22Rv1 (cell line): ENCODE results near the gene ABCA4.
"Not testable (repeated sequence)": the region's sequence is repeated elsewhere in the genome, so short reads cannot be mapped to it uniquely, and the experiment has no call there.

Source experiments
- ZFX ChIP-seq: fragments of 450-650 bp; IDR thresholded peaks from 2 replicates; pipeline ENCODE4 v1.6.1; 2017; ENCODE audit warnings: antibody characterized with exemption, borderline replicate concordance
- TF ChIP-seq, protein P1 (sequence below): fragments of 450-650 bp; IDR thresholded peaks from 2 replicates; pipeline ENCODE4 v1.5.1; 2017; ENCODE audit warnings: mild to moderate bottlenecking

DNA sequence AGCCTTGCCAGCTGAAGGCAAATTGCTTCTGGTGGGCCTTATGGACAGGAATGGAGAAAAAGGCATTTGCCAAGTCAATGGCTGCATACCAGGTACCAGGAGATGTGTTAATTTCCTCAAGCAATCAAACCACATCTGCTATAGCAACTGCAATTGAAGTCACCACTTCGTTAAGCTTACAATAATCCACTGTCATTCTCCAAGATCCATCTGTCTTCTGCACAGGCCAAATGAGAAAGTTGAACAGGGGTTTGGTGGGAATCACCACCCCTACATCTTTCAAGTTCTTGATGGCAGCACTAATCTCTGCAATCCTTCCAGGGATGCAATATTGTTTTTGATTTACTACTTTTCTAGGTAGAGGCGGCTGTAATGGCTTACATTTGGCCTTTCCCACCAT, 43.9 kb upstream of the ABCA4 start:
- TF ChIP-seq, protein P1, sequence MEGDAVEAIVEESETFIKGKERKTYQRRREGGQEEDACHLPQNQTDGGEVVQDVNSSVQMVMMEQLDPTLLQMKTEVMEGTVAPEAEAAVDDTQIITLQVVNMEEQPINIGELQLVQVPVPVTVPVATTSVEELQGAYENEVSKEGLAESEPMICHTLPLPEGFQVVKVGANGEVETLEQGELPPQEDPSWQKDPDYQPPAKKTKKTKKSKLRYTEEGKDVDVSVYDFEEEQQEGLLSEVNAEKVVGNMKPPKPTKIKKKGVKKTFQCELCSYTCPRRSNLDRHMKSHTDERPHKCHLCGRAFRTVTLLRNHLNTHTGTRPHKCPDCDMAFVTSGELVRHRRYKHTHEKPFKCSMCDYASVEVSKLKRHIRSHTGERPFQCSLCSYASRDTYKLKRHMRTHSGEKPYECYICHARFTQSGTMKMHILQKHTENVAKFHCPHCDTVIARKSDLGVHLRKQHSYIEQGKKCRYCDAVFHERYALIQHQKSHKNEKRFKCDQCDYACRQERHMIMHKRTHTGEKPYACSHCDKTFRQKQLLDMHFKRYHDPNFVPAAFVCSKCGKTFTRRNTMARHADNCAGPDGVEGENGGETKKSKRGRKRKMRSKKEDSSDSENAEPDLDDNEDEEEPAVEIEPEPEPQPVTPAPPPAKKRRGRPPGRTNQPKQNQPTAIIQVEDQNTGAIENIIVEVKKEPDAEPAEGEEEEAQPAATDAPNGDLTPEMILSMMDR = not testable (repeated sequence)
- not testable (repeated sequence) for TF ChIP-seq ZFX
